GM19395 (cell line): Measurements from ENCODE around the gene C16orf95.

Source experiments
- ATAC-seq: cut with Tn5 transposase; IDR thresholded peaks from one replicate; pipeline ENCODE4 v1.9.1; 2021; ENCODE audit warnings: mild to moderate bottlenecking, moderate library complexity; ENCODE audit not compliant: unreplicated experiment

Gene C16orf95

GRCh38 chr16:87319997-87320491, 2.9 kb upstream of the C16orf95 start:
- ATAC-seq = no peak

GRCh38 chr16:87319011-87319410, 1.8 kb upstream of the C16orf95 start:
- ATAC-seq = no peak

- peak; percentile 18 for ATAC-seq
These were observed 805 bp upstream of the C16orf95 start for GRCh38 chr16:87317750-87318644.

- no peak for ATAC-seq
These were observed 706 bp downstream of the C16orf95 start for GRCh38 chr16:87316450-87316922.

GRCh38 chr16:87314990-87315420, 2.2 kb downstream of the C16orf95 start:
- no peak for ATAC-seq

GRCh38 chr16:87312008-87312407, 5.2 kb downstream of the C16orf95 start:
- ATAC-seq = no peak

- no peak for ATAC-seq
These were observed 5.8 kb downstream of the C16orf95 start for GRCh38 chr16:87311387-87311786.

GRCh38 chr16:87310610-87311009, 6.6 kb downstream of the C16orf95 start:
- ATAC-seq = no peak

GRCh38 chr16:87309620-87310525, 7.3 kb downstream of the C16orf95 start:
- no peak for ATAC-seq

GRCh38 chr16:87308826-87309225, 8.4 kb downstream of the C16orf95 start:
- no peak for ATAC-seq

GRCh38 chr16:87306516-87306915, 10.7 kb downstream of the C16orf95 start:
- ATAC-seq = no peak

- no peak for ATAC-seq
These were observed 11.4 kb downstream of the C16orf95 start for GRCh38 chr16:87305505-87306391.

- ATAC-seq = no peak
These were observed 12.2 kb downstream of the C16orf95 start for GRCh38 chr16:87304951-87305350.

GRCh38 chr16:87303962-87304521, 13.2 kb downstream of the C16orf95 start:
- no peak for ATAC-seq

- ATAC-seq = no peak
These were observed 13.7 kb downstream of the C16orf95 start for GRCh38 chr16:87303431-87303930.

GRCh38 chr16:87298857-87299465, 18.2 kb downstream of the C16orf95 start:
- ATAC-seq = no peak

GRCh38 chr16:87297918-87298631, 19.1 kb downstream of the C16orf95 start:
- no peak for ATAC-seq

- no peak for ATAC-seq
These were observed 19.8 kb downstream of the C16orf95 start for GRCh38 chr16:87297407-87297806.
